Activated naive CD8-positive, alpha-beta T cell treated with anti-CD3 and anti-CD28 coated beads, Interleukin-2, amount 10 ng/mL, durations not matched to agents 7 days and 5 days (primary cell): ENCODE data around the gene FAM47E. TPM values are rescaled to one million over a fixed set of nuclear protein-coding genes. Genes with fewer than 3 reads are reported as not detected.
A peak's percentile ranks its signal among the peaks of the same experiment; 100 is the strongest.

Experiments used
- ATAC-seq: fragments of 150-1000 bp; cut with Tn5 transposase; one replicate; pipeline ENCODE4 v1.10.0; 2021; ENCODE audit warnings: low read depth, moderate library complexity
- POLR2A ChIA-PET: fragments of 350-600 bp; sonication (Branson Sonifier 250); formaldehyde crosslinking; loops from one replicate; lab custom pipeline; 2021; ENCODE audit warnings: antibody characterized with exemption; lab: Charles Lee
- DNase-seq: peaks from one replicate; pipeline ENCODE4 v3.0.0; 2021
- H3K27ac Mint-ChIP-seq: one replicate; pipeline ENCODE4 v1.8.0; 2022; ENCODE audit warnings: mild to moderate bottlenecking, mixed read lengths
- H3K27me3 Mint-ChIP-seq: one replicate; pipeline ENCODE4 v1.8.0; 2022; ENCODE audit warnings: mild to moderate bottlenecking, moderate library complexity, mixed read lengths
- H3K36me3 Mint-ChIP-seq: one replicate; pipeline ENCODE4 v1.8.0; 2021; ENCODE audit warnings: mild to moderate bottlenecking, mixed read lengths
- H3K4me1 Mint-ChIP-seq: one replicate; pipeline ENCODE4 v1.8.0; 2021; ENCODE audit warnings: mixed read lengths
- H3K4me3 Mint-ChIP-seq: one replicate; pipeline ENCODE4 v1.8.0; 2022; ENCODE audit warnings: mild to moderate bottlenecking, moderate library complexity, mixed read lengths
- H3K9me3 Mint-ChIP-seq: one replicate; pipeline ENCODE4 v1.8.0; 2021; ENCODE audit warnings: mixed read lengths
- total RNA-seq, 2 experiments: library from RNA; stranded (reverse); gene quantifications; one replicate each; pipeline ENCODE4 v1.2.3, GENCODE V29; 2021

The FAM47E gene, protein sequence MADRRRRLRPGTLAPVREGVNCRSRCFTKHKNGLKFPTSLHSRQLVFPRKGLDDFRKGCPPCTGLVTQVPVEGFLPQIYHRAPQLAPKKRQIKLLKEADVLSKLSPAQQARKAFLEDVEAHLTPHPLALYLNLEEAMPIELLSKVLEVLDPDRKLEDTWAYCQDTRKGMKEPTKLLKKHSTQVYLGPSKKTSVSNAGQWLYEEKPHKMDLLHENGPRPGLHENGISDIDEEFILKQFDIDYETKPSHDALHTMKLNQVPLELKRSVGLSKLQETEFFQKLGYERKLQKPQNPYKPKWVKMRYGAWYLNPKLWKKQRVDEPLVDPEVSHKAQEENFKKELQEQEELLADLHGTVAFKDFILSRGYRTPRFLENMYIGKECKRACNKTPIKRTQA
- under 1 TPM in 1 of 2 experiments, not detected in 1; 0.78 TPM for total RNA-seq

DNA sequence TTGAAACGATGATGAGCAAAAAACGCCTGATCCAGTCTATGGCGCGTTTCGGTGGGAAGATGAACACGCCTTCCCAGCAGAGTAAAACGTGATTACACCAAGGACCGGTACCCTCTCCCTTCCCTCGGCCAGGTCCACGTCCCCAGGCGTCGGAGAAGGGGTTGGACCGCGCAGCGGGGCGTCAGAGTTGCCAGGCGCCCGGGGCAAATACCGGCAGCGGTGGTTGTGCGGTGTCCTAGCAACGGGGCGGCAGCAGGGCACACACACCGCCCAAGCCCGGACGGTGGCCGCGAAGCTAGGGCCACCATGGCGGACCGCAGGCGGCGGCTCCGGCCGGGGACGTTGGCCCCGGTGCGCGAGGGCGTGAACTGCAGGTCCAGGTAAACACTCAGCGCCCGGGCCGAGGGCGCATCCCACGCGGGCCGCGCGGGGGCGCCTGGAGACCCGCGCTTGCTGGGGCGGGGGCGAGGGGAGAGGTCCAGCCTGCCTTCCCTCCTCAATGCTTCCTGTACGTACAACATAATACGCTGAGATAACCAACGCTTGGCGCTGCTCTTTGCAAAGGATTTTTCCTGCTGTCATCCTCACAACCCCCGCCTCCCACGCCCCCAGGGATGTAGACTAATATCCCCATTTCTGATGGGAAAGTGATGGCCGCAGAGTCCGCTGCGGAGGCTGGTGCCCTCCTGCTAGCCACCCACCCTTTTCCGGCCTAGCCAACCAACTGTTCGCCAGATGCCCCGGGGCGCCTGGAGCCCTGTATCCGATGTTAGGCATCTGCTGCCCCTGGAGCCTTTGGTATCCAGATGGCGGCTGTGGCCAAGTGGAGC is at the start of gene FAM47E:
Gene FAM47E, plus strand, starts transcription at position 281 of the 830 bp plus-strand sequence. Its CDS starts 26 bp downstream, at position 307.
- DNase-seq (peak; percentile 59), ATAC-seq (peak; percentile 82)
- POLR2A ChIA-PET, result no interaction called here
- H3K27ac Mint-ChIP-seq, result no peak within 1 kb of the TSS
- no peaks in the 10 kb centered on the region for H3K36me3 Mint-ChIP-seq
- H3K4me3 Mint-ChIP-seq, result peak within 1 kb of the TSS; percentile 80
- H3K27me3 Mint-ChIP-seq, result peaks cover 73% of the 10 kb centered on the region
- peaks cover 6% of the 10 kb centered on the region for H3K4me1 Mint-ChIP-seq
- no peaks in the 10 kb centered on the region for H3K9me3 Mint-ChIP-seq

DNA sequence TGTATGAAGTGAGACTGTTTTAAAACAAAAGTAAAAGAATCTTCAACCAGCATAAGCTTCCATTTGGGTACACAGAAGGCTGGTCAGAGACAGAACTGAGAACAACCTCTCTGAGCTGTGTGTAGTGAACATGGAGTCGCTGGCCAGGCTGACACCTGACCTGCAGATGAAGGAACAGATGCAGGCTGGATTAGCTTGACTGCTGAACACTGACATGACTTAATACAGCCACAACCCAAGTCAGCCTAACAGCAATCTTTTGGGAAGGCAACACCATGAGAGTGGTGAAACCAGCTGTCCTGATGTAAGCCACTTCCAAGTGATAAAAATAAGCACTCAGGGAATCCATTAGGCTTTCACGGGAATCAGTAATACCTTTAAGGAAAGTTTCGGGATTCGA is 48.0 kb upstream of the FAM47E start:
- Mint-ChIP-seq H3K36me3 (no peaks in the 10 kb centered on the region), H3K4me1 (peaks cover 19% of the 10 kb centered on the region), H3K27me3 (no peaks in the 10 kb centered on the region), H3K4me3 (no peak overlapping the region), H3K27ac (no peak overlapping the region), H3K9me3 (no peaks in the 10 kb centered on the region)
- DNase-seq (no peak), ATAC-seq (no peak)
- POLR2A ChIA-PET, result no interaction called here

DNA sequence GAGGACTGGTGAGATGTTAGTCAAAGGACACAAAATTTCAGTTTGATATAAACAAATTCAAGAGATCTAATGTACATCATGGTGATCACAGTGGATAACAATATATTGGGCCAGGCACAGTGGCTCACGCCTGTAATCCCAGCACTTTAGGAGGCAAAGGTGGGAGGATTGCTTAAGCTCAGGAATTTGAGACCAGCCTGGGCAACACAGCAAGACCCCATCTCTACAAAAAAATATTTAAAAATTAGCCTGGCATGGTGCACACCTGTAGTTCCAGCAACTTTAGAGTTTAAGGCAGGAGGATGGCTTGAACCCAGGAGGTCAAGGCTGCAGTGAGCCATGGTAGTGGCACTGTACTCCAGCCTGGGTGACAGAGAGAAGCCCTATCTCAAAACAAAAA is 46.6 kb upstream of the FAM47E start:
- H3K27me3 Mint-ChIP-seq, result no peaks in the 10 kb centered on the region
- no peak overlapping the region for H3K27ac Mint-ChIP-seq
- no peaks in the 10 kb centered on the region for H3K36me3 Mint-ChIP-seq
- POLR2A ChIA-PET, result interaction anchor here (0.9 kb wide), 1 partner anchor 8 kb away, joined by 3 read pairs; the partner anchor contains the start of gene SCARB2
- no peak overlapping the region for H3K4me3 Mint-ChIP-seq
- DNase-seq (no peak), ATAC-seq (no peak)
- H3K4me1 Mint-ChIP-seq, result peaks cover 13% of the 10 kb centered on the region
- no peaks in the 10 kb centered on the region for H3K9me3 Mint-ChIP-seq

GRCh38 chr4:76205476-76205875 is 46.0 kb upstream of the FAM47E start:
- H3K27ac Mint-ChIP-seq, result no peak overlapping the region
- no peaks in the 10 kb centered on the region for H3K9me3 Mint-ChIP-seq
- no peak overlapping the region for H3K4me3 Mint-ChIP-seq
- no peaks in the 10 kb centered on the region for H3K27me3 Mint-ChIP-seq
- POLR2A ChIA-PET, result no interaction called here
- DNase-seq (no peak), ATAC-seq (no peak)
- peaks cover 11% of the 10 kb centered on the region for H3K4me1 Mint-ChIP-seq
- H3K36me3 Mint-ChIP-seq, result no peaks in the 10 kb centered on the region

DNA sequence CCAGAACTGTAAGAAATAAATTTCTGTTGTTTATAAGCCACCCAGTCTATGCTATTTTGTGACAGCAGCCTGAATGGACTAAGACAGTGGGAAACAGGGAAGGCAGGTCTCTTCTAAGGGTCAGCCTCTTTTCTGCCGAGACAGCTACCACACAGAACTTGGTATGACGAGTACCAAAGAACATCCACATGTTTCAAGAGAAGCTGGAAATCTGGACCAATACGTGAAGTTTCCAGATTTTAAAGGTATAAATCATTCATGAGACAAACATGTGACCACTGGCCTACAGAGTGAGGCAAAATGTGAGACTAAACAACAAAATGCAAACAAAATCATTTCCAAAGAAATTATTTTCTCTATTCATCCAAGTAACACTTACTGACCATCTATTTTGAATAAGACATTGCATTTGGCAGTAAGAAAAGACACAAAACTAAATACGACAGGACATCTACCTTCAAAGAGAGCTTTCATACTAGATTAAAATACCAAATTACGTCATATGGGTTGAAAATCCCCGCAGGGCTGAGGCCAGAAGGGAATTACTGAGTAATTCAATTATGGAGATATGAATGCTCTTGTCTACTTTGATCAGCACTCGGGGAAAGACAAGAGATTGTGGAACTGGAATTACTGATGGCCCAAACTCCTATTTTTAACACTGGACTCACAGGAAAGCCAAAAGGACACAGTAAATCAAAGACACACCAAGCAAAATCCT is 45.1 kb upstream of the FAM47E start:
- peaks cover 6% of the 10 kb centered on the region for H3K4me1 Mint-ChIP-seq
- H3K36me3 Mint-ChIP-seq, result no peaks in the 10 kb centered on the region
- H3K9me3 Mint-ChIP-seq, result no peaks in the 10 kb centered on the region
- H3K27ac Mint-ChIP-seq, result no peak overlapping the region
- no peak overlapping the region for H3K4me3 Mint-ChIP-seq
- DNase-seq (no peak), ATAC-seq (no peak)
- no peaks in the 10 kb centered on the region for H3K27me3 Mint-ChIP-seq
- POLR2A ChIA-PET, result no interaction called here

DNA sequence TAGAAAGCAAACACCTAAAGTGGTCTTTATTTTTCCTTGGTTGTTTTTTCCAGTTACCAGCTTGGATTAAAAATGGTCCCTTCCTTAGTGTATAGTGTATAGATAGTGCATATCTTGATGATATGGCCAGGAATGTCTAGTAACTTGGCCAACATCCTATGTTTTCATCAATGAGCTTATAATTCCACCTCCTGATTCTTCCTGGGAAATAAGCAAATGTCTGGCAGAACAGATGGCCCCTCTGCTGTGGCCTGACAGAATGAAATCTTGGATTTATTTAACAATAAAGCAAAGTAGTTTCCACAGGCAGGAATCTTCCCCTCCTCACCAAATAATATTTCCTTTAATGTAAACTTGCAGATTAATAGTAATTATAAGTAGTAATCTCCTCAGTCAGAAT is 44.0 kb upstream of the FAM47E start:
- H3K27ac Mint-ChIP-seq, result no peak overlapping the region
- POLR2A ChIA-PET, result no interaction called here

GRCh38 chr4:76208005-76208765 is 43.3 kb upstream of the FAM47E start:
- no peak overlapping the region for H3K4me3 Mint-ChIP-seq
- H3K36me3 Mint-ChIP-seq, result no peaks in the 10 kb centered on the region
- DNase-seq (no peak), ATAC-seq (no peak)
- no peaks in the 10 kb centered on the region for H3K9me3 Mint-ChIP-seq
- H3K4me1 Mint-ChIP-seq, result peaks cover 21% of the 10 kb centered on the region
- no peaks in the 10 kb centered on the region for H3K27me3 Mint-ChIP-seq
- POLR2A ChIA-PET, result no interaction called here
- H3K27ac Mint-ChIP-seq, result no peak overlapping the region

More for the DNA sequence above, 44.0 kb upstream of the FAM47E start:
- Mint-ChIP-seq H3K4me3 (no peak overlapping the region), H3K36me3 (no peaks in the 10 kb centered on the region), H3K4me1 (peaks cover 15% of the 10 kb centered on the region), H3K27me3 (no peaks in the 10 kb centered on the region), H3K9me3 (no peaks in the 10 kb centered on the region)
- DNase-seq, result no peak
- ATAC-seq, result no peak

- no peaks in the 10 kb centered on the region for H3K36me3 Mint-ChIP-seq
- peaks cover 2% of the 10 kb centered on the region for H3K27me3 Mint-ChIP-seq
- POLR2A ChIA-PET, result no interaction called here
- no peak overlapping the region for H3K27ac Mint-ChIP-seq
- no peak overlapping the region for H3K4me3 Mint-ChIP-seq
- DNase-seq (no peak), ATAC-seq (no peak)
- no peaks in the 10 kb centered on the region for H3K9me3 Mint-ChIP-seq
- H3K4me1 Mint-ChIP-seq, result peaks cover 31% of the 10 kb centered on the region
Measured at GRCh38 chr4:76209881-76210280, 41.6 kb upstream of the FAM47E start.

DNA sequence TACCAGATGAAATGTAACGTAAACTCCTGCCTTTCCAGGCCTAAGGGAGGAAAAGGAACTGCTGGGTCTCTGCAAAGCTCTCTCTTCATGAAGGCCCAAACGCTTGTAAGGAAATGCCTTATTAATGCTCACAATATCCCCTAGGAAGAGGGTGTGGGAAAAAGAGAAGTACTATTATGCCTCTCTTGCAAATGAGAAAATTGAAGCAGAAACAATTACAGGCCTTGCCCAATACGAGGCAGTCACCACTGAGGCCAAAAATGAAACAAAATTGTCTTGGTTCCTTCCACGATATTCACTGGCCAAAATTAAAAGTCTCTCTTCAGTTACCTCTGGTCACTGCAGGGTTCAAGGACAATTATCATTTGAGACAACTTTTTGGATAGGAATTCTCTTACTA is 41.1 kb upstream of the FAM47E start:
- Mint-ChIP-seq H3K27ac (no peak overlapping the region), H3K9me3 (no peaks in the 10 kb centered on the region), H3K4me3 (no peak overlapping the region), H3K27me3 (peaks cover 2% of the 10 kb centered on the region), H3K4me1 (peaks cover 34% of the 10 kb centered on the region), H3K36me3 (no peaks in the 10 kb centered on the region)
- POLR2A ChIA-PET, result no interaction called here
- DNase-seq (no peak), ATAC-seq (no peak)

- H3K36me3 Mint-ChIP-seq, result no peaks in the 10 kb centered on the region
- POLR2A ChIA-PET, result interaction anchor here (0.5 kb wide), 1 partner anchor 877 kb away, joined by 3 read pairs; no protein-coding TSS in a partner anchor
- no peaks in the 10 kb centered on the region for H3K9me3 Mint-ChIP-seq
- H3K4me3 Mint-ChIP-seq, result peak overlapping the region; percentile 85
- H3K27me3 Mint-ChIP-seq, result peaks cover 9% of the 10 kb centered on the region
- peak overlapping the region; percentile 85 for H3K27ac Mint-ChIP-seq
- ATAC-seq, result no peak
- peaks cover 34% of the 10 kb centered on the region for H3K4me1 Mint-ChIP-seq
- no peak for DNase-seq
Measured at GRCh38 chr4:76211769-76212708, 39.5 kb upstream of the FAM47E start.

DNA sequence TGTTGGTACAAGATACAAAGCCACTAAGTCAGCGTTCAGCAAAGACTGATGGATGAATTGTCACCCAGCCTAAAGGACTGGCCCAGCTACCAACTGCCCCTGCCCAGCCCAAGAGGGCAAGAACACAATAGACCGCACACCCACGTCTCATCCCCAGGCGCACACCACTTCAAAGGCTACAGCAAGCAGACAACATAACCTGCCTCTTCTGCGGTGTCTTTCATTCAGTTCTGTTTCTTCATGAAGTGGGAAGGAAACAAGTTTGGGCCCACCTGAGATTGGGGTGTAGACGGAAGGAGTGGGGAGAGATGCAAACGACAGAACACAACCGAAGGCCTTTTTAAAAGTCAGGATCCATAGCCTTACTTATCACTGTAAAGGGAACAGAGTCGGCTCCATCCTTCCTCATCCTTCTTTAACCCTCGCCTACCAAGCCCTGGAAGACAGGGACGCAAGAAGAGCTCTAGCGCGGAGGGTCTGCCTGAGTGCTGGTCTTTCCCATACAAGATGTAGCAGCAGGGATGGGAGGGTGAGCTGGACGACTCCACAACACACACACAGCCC is 38.6 kb upstream of the FAM47E start:
- peak overlapping the region; percentile 85 for H3K27ac Mint-ChIP-seq
- no peaks in the 10 kb centered on the region for H3K9me3 Mint-ChIP-seq
- peak overlapping the region; percentile 85 for H3K4me3 Mint-ChIP-seq
- DNase-seq (peak; percentile 52), ATAC-seq (peak; percentile 9)
- H3K4me1 Mint-ChIP-seq, result peaks cover 34% of the 10 kb centered on the region
- H3K27me3 Mint-ChIP-seq, result peaks cover 13% of the 10 kb centered on the region
- POLR2A ChIA-PET, result interaction anchor here (0.7 to 1.1 kb wide), 4 partner anchors 8 to 1548 kb away, joined by 3 to 4 read pairs (median 3); partner anchors contain the start of gene NUP54
- no peaks in the 10 kb centered on the region for H3K36me3 Mint-ChIP-seq
